ENCODE data around the gene MCF2L.

DNA sequence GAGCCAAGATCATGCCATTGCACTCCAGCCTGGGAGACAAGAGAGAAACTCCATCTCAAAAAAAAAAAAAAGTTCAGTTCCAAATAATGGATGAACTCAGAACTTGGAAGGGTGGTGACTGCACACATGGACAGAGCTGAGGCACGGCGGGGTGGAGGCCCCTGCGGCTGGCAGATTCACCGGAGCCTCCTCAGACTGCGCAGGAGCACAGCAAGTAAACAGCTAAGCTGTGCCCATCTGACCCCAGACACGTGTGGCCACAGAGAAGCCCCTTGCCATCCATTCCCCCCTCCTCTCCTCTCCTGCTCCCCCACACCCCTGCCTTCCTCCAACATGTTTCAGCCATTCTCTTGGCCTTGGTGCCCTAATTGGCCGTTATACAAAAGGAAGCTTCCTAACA, 173.9 kb downstream of the MCF2L start:
- no peak for TF ChIP-seq POLR2AphosphoS5 (IDR thresholded peaks at IDR 0.05)
- TF ChIP-seq, protein P1, sequence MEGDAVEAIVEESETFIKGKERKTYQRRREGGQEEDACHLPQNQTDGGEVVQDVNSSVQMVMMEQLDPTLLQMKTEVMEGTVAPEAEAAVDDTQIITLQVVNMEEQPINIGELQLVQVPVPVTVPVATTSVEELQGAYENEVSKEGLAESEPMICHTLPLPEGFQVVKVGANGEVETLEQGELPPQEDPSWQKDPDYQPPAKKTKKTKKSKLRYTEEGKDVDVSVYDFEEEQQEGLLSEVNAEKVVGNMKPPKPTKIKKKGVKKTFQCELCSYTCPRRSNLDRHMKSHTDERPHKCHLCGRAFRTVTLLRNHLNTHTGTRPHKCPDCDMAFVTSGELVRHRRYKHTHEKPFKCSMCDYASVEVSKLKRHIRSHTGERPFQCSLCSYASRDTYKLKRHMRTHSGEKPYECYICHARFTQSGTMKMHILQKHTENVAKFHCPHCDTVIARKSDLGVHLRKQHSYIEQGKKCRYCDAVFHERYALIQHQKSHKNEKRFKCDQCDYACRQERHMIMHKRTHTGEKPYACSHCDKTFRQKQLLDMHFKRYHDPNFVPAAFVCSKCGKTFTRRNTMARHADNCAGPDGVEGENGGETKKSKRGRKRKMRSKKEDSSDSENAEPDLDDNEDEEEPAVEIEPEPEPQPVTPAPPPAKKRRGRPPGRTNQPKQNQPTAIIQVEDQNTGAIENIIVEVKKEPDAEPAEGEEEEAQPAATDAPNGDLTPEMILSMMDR (IDR thresholded peaks at IDR 0.05) = no peak
- TF ChIP-seq POLR2A (IDR thresholded peaks at IDR 0.05) = no peak

Measured in breast epithelium (tissue), 3 donors.